Activated B cell treated with CpG ODN at 0.5 μM for 24 hours (primary cell): ENCODE results near the gene MED26. TPM values are rescaled to one million over a fixed set of nuclear protein-coding genes. Genes with fewer than 3 reads are reported as not detected.

Source experiments
- ATAC-seq: fragments of 200-7000 bp; cut with Tn5 transposase; one replicate; pipeline ENCODE4 v1.10.0; 2021; ENCODE audit warnings: low read depth, mild to moderate bottlenecking, moderate library complexity
- CTCF ChIA-PET: fragments of 350-600 bp; sonication (Branson Sonifier 250); formaldehyde crosslinking; loops from one replicate; lab custom pipeline; 2021; ENCODE audit warnings: antibody characterized with exemption; lab: Charles Lee
- POLR2A ChIA-PET: fragments of 350-600 bp; sonication (Branson Sonifier 250); formaldehyde crosslinking; loops from one replicate; lab custom pipeline; 2021; ENCODE audit warnings: antibody characterized with exemption; lab: Charles Lee
- DNase-seq: peaks from one replicate; pipeline ENCODE4 v3.0.0; 2022
- H3K27ac Mint-ChIP-seq: one replicate; pipeline ENCODE4 v1.8.0; 2020; ENCODE audit warnings: mixed read lengths
- H3K27me3 Mint-ChIP-seq: one replicate; pipeline ENCODE4 v1.8.0; 2021; ENCODE audit warnings: mixed read lengths
- H3K36me3 Mint-ChIP-seq: one replicate; pipeline ENCODE4 v1.8.0; 2021; ENCODE audit warnings: low read depth, mixed read lengths
- H3K4me1 Mint-ChIP-seq: one replicate; pipeline ENCODE4 v1.8.0; 2021; ENCODE audit warnings: mixed read lengths
- H3K4me3 Mint-ChIP-seq: one replicate; pipeline ENCODE4 v1.8.0; 2020; ENCODE audit warnings: mild to moderate bottlenecking, mixed read lengths
- H3K9me3 Mint-ChIP-seq: one replicate; pipeline ENCODE4 v1.8.0; 2020; ENCODE audit warnings: mixed read lengths
- intact Hi-C: fragments of 100-400 bp; cut with micrococcal nuclease; formaldehyde crosslinking; loops from one replicate; pipeline ENCODE4 v1.15.1; 2024
- total RNA-seq: library from RNA; stranded (reverse); gene quantifications from 2 replicates; pipeline ENCODE4 v1.2.3, GENCODE V29; 2022
- TF ChIP-seq, protein P1 (sequence below): fragments of 200-600 bp; IDR thresholded peaks from one replicate; pipeline ENCODE4 v1.8.0; 2022; ENCODE audit warnings: antibody characterized with exemption, mild to moderate bottlenecking

The MED26 gene
- total RNA-seq, 1 donor from 2014 or later = 32.0 TPM

DNA sequence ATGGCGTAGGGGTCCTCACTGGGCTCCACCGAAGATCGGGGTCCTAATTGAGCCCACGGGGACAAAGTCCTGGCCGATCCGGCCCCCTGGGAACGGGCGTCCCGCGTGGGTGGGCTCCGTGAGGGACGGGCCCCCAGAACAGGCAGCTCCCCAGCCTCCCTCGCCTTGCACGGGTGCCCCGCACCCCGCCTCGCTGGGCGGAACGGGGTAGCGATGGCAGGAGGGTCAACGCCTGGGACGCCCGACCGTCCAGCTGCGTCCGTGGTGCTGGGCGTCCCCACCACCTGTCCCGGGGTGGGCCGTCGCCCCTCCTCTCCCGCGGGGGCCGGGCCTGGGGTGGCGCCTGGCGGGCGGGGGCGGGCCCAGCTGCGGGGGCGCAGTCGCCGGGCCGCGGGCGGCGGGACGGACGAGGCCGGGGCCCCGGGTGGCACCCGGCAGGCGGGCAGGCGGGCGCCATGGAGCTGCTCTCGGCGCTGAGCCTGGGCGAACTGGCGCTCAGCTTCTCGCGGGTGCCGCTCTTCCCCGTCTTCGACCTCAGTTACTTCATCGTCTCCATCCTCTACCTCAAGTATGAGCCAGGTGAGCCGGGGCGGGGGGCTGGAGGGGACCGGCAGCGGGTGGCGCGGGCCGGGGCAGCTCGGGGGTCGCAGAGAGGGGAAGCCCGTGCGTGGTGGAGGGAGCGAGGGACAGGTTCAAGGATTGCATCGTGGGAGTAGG, 32.9 kb upstream of the MED26 start, which contains the start of gene TMEM38A:
Gene TMEM38A (plus strand): TSS at position 377 of the 717 bp plus-strand sequence. CDS start 79 bp downstream, at position 456.
- DNase-seq (peak; percentile 66), ATAC-seq (peak; percentile 8)
- H3K9me3 Mint-ChIP-seq = no peaks in the 10 kb centered on the region
- H3K27me3 Mint-ChIP-seq = no peaks in the 10 kb centered on the region
- peak within 1 kb of the TSS; percentile 97 for H3K4me3 Mint-ChIP-seq
- H3K27ac Mint-ChIP-seq = peak within 1 kb of the TSS; percentile 95
- CTCF ChIA-PET = interaction anchor here (0.6 to 1.3 kb wide), 5 partner anchors 9 to 110 kb away, joined by 3 to 4 read pairs (median 3); no protein-coding TSS in a partner anchor
- POLR2A ChIA-PET = interaction anchor here (0.6 to 6.2 kb wide), 15 partner anchors 9 to 609 kb away, joined by 3 to 137 read pairs (median 5); partner anchors contain the start of genes MED26 and SLC35E1
- TF ChIP-seq, protein P1, sequence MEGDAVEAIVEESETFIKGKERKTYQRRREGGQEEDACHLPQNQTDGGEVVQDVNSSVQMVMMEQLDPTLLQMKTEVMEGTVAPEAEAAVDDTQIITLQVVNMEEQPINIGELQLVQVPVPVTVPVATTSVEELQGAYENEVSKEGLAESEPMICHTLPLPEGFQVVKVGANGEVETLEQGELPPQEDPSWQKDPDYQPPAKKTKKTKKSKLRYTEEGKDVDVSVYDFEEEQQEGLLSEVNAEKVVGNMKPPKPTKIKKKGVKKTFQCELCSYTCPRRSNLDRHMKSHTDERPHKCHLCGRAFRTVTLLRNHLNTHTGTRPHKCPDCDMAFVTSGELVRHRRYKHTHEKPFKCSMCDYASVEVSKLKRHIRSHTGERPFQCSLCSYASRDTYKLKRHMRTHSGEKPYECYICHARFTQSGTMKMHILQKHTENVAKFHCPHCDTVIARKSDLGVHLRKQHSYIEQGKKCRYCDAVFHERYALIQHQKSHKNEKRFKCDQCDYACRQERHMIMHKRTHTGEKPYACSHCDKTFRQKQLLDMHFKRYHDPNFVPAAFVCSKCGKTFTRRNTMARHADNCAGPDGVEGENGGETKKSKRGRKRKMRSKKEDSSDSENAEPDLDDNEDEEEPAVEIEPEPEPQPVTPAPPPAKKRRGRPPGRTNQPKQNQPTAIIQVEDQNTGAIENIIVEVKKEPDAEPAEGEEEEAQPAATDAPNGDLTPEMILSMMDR = no peak
- H3K4me1 Mint-ChIP-seq = peaks cover 48% of the 10 kb centered on the region
- intact Hi-C loops = loop anchor here (1.0 to 2.0 kb wide), 9 partner anchors 33 to 236 kb away; partner anchors contain the start of genes C19orf44, CALR3, CHERP and MED26
- peaks cover 32% of the 10 kb centered on the region for H3K36me3 Mint-ChIP-seq

- TF ChIP-seq, protein P1 = no peak
- ChIA-PET CTCF (interaction anchor here (0.7 to 1.5 kb wide), 4 partner anchors 10 to 87 kb away, joined by 3 to 4 read pairs (median 3); partner anchors contain the start of gene MED26), POLR2A (interaction anchor here (0.5 to 6.2 kb wide), 16 partner anchors 13 to 198 kb away, joined by 3 to 137 read pairs (median 4); partner anchors contain the start of genes C19orf44, CALR3, MED26 and SLC35E1)
- Mint-ChIP-seq H3K9me3 (no peaks in the 10 kb centered on the region), H3K27ac (peak within 1 kb of the TSS; percentile 95), H3K27me3 (no peaks in the 10 kb centered on the region), H3K4me3 (peak within 1 kb of the TSS; percentile 97), H3K4me1 (peaks cover 50% of the 10 kb centered on the region), H3K36me3 (peaks cover 38% of the 10 kb centered on the region)
- peak; percentile 96 for ATAC-seq
- intact Hi-C loops = loop anchor here (1.0 to 2.0 kb wide), 9 partner anchors 32 to 237 kb away; partner anchors contain the start of genes C19orf44, CALR3, CHERP and MED26
- DNase-seq = peak; percentile 96
Measured at GRCh38 chr19:16659832-16660708, 32.1 kb upstream of the MED26 start, which contains the start of gene SMIM7. TSS of gene SMIM7 (minus strand) at chr19:16660144. CDS start at chr19:16660110, 34 bp downstream.

GRCh38 chr19:16659464-16659831, 31.4 kb upstream of the MED26 start:
- ATAC-seq = no peak
- TF ChIP-seq, protein P1 = no peak
- Mint-ChIP-seq H3K4me3 (peak overlapping the region; percentile 97), H3K4me1 (peaks cover 50% of the 10 kb centered on the region), H3K36me3 (peaks cover 44% of the 10 kb centered on the region), H3K9me3 (no peaks in the 10 kb centered on the region), H3K27ac (peak overlapping the region; percentile 95), H3K27me3 (no peaks in the 10 kb centered on the region)
- CTCF ChIA-PET = interaction anchor here (1.5 kb wide), 1 partner anchor 31 kb away, joined by 3 read pairs; the partner anchor contains the start of gene MED26
- intact Hi-C loops = no loop called here
- DNase-seq = no peak
- POLR2A ChIA-PET = interaction anchor here (0.6 to 6.2 kb wide), 13 partner anchors 12 to 562 kb away, joined by 3 to 137 read pairs (median 4); partner anchors contain the start of genes C19orf44, CALR3, MED26 and SLC35E1

- ATAC-seq = no peak
- Mint-ChIP-seq H3K4me3 (no peak overlapping the region), H3K27ac (peak overlapping the region; percentile 52), H3K36me3 (peaks cover 63% of the 10 kb centered on the region), H3K9me3 (no peaks in the 10 kb centered on the region), H3K27me3 (no peaks in the 10 kb centered on the region), H3K4me1 (peaks cover 41% of the 10 kb centered on the region)
- TF ChIP-seq, protein P1 = no peak
- ChIA-PET CTCF (no interaction called here), POLR2A (interaction anchor here (0.6 to 6.2 kb wide), 2 partner anchors 71 to 78 kb away, joined by 3 to 137 read pairs; no protein-coding TSS in a partner anchor)
- intact Hi-C loops = no loop called here
- no peak for DNase-seq
Measured at GRCh38 chr19:16657384-16657783, 29.4 kb upstream of the MED26 start.
